ENCODE results near the gene OR1L8.

DNA sequence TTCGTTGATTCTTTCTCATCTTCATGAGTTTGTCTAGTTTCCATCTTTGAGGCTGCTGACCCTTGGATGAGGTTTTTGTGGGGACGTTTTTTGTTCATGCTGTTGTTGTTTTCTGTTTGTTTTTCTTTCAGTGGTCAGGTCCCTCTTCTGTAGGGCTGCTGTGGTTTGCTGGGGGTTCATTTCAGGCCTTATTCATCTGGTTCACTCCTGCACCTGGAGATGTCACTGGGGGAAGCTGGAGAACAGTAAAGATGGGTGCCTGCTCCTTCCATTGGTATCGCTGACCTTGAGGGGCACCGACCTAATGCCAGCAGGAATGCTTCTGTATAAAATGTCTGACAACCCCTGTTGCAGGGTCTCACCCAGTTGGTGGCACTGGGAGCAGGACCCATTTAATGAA lies 21.7 kb downstream of the OR1L8 start:
- TF ChIP-seq CTCF (IDR thresholded peaks at IDR 0.05) = no peak
- TF ChIP-seq POLR2A (IDR thresholded peaks at IDR 0.05) = no peak
